Loucy (cell line): ENCODE data around the gene NLGN1.

Experiments used
- H2AFZ ChIP-seq: fragments of 200-600 bp; sonication (generic); 2 replicates; pipeline ENCODE4 v1.6.0; 2016; ENCODE audit warnings: antibody characterized with exemption, mild to moderate bottlenecking, low read length, moderate library complexity
- H3F3A ChIP-seq: fragments of 200-600 bp; 2 replicates; pipeline ENCODE4 v1.6.0; 2016; ENCODE audit warnings: antibody characterized with exemption, low read depth, mild to moderate bottlenecking
- H3K27me3 ChIP-seq: fragments of 200-600 bp; sonication (generic); 2 replicates; pipeline ENCODE4 v1.6.1; 2014; ENCODE audit warnings: low read length, mild to moderate bottlenecking; ENCODE audit not compliant: insufficient read depth, poor library complexity, severe bottlenecking
- H3K36me3 ChIP-seq: fragments of 200-600 bp; sonication (generic); 2 replicates; pipeline ENCODE4 v1.6.1; 2016; ENCODE audit warnings: low read length; ENCODE audit not compliant: insufficient read depth
- H3K4me1 ChIP-seq: fragments of 200-600 bp; sonication (generic); 2 replicates; pipeline ENCODE4 v1.5.1; 2014; ENCODE audit warnings: low read length, mild to moderate bottlenecking; ENCODE audit not compliant: insufficient read depth, poor library complexity, severe bottlenecking
- H3K4me2 ChIP-seq: fragments of 200-600 bp; sonication (generic); 2 replicates; pipeline ENCODE4 v1.6.0; 2014; ENCODE audit warnings: antibody characterized with exemption, low read length, low read depth, mild to moderate bottlenecking; ENCODE audit not compliant: poor library complexity, severe bottlenecking
- H3K4me3 ChIP-seq: fragments of 200-600 bp; sonication (generic); 2 replicates; pipeline ENCODE4 v1.5.1; 2014; ENCODE audit warnings: low read length, mild to moderate bottlenecking, mixed read lengths; ENCODE audit not compliant: poor library complexity, severe bottlenecking
- H3K79me2 ChIP-seq: fragments of 200-600 bp; sonication (generic); 2 replicates; pipeline ENCODE4 v1.6.1; 2014; ENCODE audit warnings: low read length; ENCODE audit not compliant: insufficient read depth
- H3K9ac ChIP-seq: fragments of 200-600 bp; sonication (generic); 2 replicates; pipeline ENCODE4 v1.6.0; 2014; ENCODE audit warnings: mild to moderate bottlenecking, low read depth, low read length, moderate library complexity; ENCODE audit not compliant: poor library complexity, severe bottlenecking
- H3K9me2 ChIP-seq: fragments of 200-600 bp; sonication (generic); replicated peaks from 2 replicates; pipeline ENCODE4 v1.6.1; 2016; ENCODE audit warnings: low read depth, low read length, mixed read lengths
- H3K9me3 ChIP-seq: fragments of 200-600 bp; sonication (generic); 2 replicates; pipeline ENCODE4 v1.6.1; 2014; ENCODE audit warnings: mild to moderate bottlenecking, antibody characterized with exemption, low read length, low read depth; ENCODE audit not compliant: insufficient read depth
- H4K20me1 ChIP-seq: fragments of 200-600 bp; sonication (generic); 2 replicates; pipeline ENCODE4 v1.6.0; 2014; ENCODE audit warnings: antibody characterized with exemption, low read length, mild to moderate bottlenecking; ENCODE audit not compliant: insufficient read depth, poor library complexity, severe bottlenecking
- CTCF ChIP-seq: fragments of 200-600 bp; sonication (generic); conservative IDR thresholded peaks from 2 replicates; pipeline ENCODE4 v1.5.1; 2014; ENCODE audit warnings: mild to moderate bottlenecking, antibody characterized with exemption, low read length
- EZH2phosphoT487 ChIP-seq: fragments of 200-600 bp; IDR thresholded peaks from 2 replicates; pipeline ENCODE4 v1.6.1; 2018; ENCODE audit warnings: antibody characterized with exemption, mild to moderate bottlenecking, moderate library complexity, borderline replicate concordance

NLGN1 gene

GRCh38 chr3:173599673-173600072 is 202.1 kb downstream of the NLGN1 start:
- H3K4me2 ChIP-seq: no peak overlapping the region
- no peaks in the 10 kb centered on the region for H4K20me1 ChIP-seq
- no peaks in the 10 kb centered on the region for H3K79me2 ChIP-seq
- H3K4me1 ChIP-seq: peaks cover 11% of the 10 kb centered on the region
- no peak overlapping the region for H3K9ac ChIP-seq
- no peak overlapping the region for H3K4me3 ChIP-seq
- no peaks in the 10 kb centered on the region for H3F3A ChIP-seq
- TF ChIP-seq EZH2phosphoT487: no peak
- no peaks in the 10 kb centered on the region for H3K36me3 ChIP-seq
- no peaks in the 10 kb centered on the region for H3K9me2 ChIP-seq
- H3K27me3 ChIP-seq: no peaks in the 10 kb centered on the region
- H2AFZ ChIP-seq: no peak overlapping the region
- no peaks in the 10 kb centered on the region for H3K9me3 ChIP-seq

GRCh38 chr3:173614522-173614921 is 217.0 kb downstream of the NLGN1 start:
- Histone ChIP-seq H3K9me3 (no peaks in the 10 kb centered on the region), H3K79me2 (no peaks in the 10 kb centered on the region), H3K27me3 (no peaks in the 10 kb centered on the region), H3K36me3 (no peaks in the 10 kb centered on the region), H3F3A (no peaks in the 10 kb centered on the region), H3K9ac (no peak overlapping the region), H3K4me3 (no peak overlapping the region), H2AFZ (no peak overlapping the region), H3K4me1 (peaks cover 1% of the 10 kb centered on the region), H3K4me2 (no peak overlapping the region), H3K9me2 (no peaks in the 10 kb centered on the region), H4K20me1 (no peaks in the 10 kb centered on the region)
- TF ChIP-seq CTCF: no peak
- TF ChIP-seq EZH2phosphoT487: no peak

- Histone ChIP-seq H3K9ac (no peak overlapping the region), H3K27me3 (no peaks in the 10 kb centered on the region), H3K36me3 (no peaks in the 10 kb centered on the region), H3K4me2 (no peak overlapping the region), H3K4me1 (peaks cover 13% of the 10 kb centered on the region), H3K9me3 (no peaks in the 10 kb centered on the region), H3K4me3 (no peak overlapping the region), H2AFZ (no peak overlapping the region), H3K9me2 (no peaks in the 10 kb centered on the region), H4K20me1 (no peaks in the 10 kb centered on the region), H3K79me2 (no peaks in the 10 kb centered on the region), H3F3A (no peaks in the 10 kb centered on the region)
- TF ChIP-seq CTCF (no peak), EZH2phosphoT487 (no peak)
Observed at GRCh38 chr3:173615661-173616060, 218.1 kb downstream of the NLGN1 start.

- H3K4me3 ChIP-seq: no peak overlapping the region
- no peak overlapping the region for H3K4me2 ChIP-seq
- H3K9ac ChIP-seq: no peak overlapping the region
- H2AFZ ChIP-seq: no peak overlapping the region
- H3K9me3 ChIP-seq: no peaks in the 10 kb centered on the region
- H3K36me3 ChIP-seq: no peaks in the 10 kb centered on the region
- H3K4me1 ChIP-seq: peaks cover 28% of the 10 kb centered on the region
- H3F3A ChIP-seq: no peaks in the 10 kb centered on the region
- no peaks in the 10 kb centered on the region for H3K9me2 ChIP-seq
- no peaks in the 10 kb centered on the region for H4K20me1 ChIP-seq
- no peaks in the 10 kb centered on the region for H3K79me2 ChIP-seq
- no peaks in the 10 kb centered on the region for H3K27me3 ChIP-seq
- TF ChIP-seq EZH2phosphoT487: no peak
- TF ChIP-seq CTCF: no peak
Observed at GRCh38 chr3:173617490-173617889, 219.9 kb downstream of the NLGN1 start.
